ENCODE data around the gene CDH13. TPM values are rescaled to one million over a fixed set of nuclear protein-coding genes. Genes with fewer than 3 reads are reported as not detected.

CDH13 gene
- total RNA-seq, 3 donors from 2014 or later, result 4.9 to 11.2 (median 9.8) TPM

GRCh38 chr16:82846806-82847205 lies 220.0 kb downstream of the CDH13 start:
- TF ChIP-seq, protein P1, sequence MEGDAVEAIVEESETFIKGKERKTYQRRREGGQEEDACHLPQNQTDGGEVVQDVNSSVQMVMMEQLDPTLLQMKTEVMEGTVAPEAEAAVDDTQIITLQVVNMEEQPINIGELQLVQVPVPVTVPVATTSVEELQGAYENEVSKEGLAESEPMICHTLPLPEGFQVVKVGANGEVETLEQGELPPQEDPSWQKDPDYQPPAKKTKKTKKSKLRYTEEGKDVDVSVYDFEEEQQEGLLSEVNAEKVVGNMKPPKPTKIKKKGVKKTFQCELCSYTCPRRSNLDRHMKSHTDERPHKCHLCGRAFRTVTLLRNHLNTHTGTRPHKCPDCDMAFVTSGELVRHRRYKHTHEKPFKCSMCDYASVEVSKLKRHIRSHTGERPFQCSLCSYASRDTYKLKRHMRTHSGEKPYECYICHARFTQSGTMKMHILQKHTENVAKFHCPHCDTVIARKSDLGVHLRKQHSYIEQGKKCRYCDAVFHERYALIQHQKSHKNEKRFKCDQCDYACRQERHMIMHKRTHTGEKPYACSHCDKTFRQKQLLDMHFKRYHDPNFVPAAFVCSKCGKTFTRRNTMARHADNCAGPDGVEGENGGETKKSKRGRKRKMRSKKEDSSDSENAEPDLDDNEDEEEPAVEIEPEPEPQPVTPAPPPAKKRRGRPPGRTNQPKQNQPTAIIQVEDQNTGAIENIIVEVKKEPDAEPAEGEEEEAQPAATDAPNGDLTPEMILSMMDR (IDR thresholded peaks at IDR 0.05), result no peak
- DNase-seq (no peak), ATAC-seq (no peak)
- no peak overlapping the region for H3K4me3 ChIP-seq
- no peaks in the 10 kb centered on the region for H3K4me1 ChIP-seq (ENCODE audit: low read depth)
- H3K36me3 ChIP-seq (ENCODE audit: low read depth), result no peaks in the 10 kb centered on the region
- no peaks in the 10 kb centered on the region for H3K9me3 ChIP-seq
- intact Hi-C loops (cut with DNase I, micrococcal nuclease), result no loop called here

GRCh38 chr16:82848013-82848412 lies 221.2 kb downstream of the CDH13 start:
- TF ChIP-seq, protein P1 (IDR thresholded peaks at IDR 0.05), result no peak
- H3K36me3 ChIP-seq (ENCODE audit: low read depth), result no peaks in the 10 kb centered on the region
- intact Hi-C loops (cut with DNase I, micrococcal nuclease), result no loop called here
- ATAC-seq (no peak), DNase-seq (no peak)
- no peaks in the 10 kb centered on the region for H3K4me1 ChIP-seq (ENCODE audit: low read depth)
- H3K4me3 ChIP-seq, result no peak overlapping the region
- H3K9me3 ChIP-seq, result no peaks in the 10 kb centered on the region

GRCh38 chr16:82852388-82853008 lies 225.7 kb downstream of the CDH13 start:
- no peaks in the 10 kb centered on the region for H3K36me3 ChIP-seq (ENCODE audit: low read depth)
- H3K4me3 ChIP-seq, result no peak overlapping the region
- H3K4me1 ChIP-seq (ENCODE audit: low read depth), result no peaks in the 10 kb centered on the region
- intact Hi-C loops (cut with DNase I, micrococcal nuclease), result no loop called here
- no peaks in the 10 kb centered on the region for H3K9me3 ChIP-seq
- no peak for ATAC-seq
- TF ChIP-seq, protein P1 (IDR thresholded peaks at IDR 0.05), result no peak
- DNase-seq, result no peak

- H3K9me3 ChIP-seq, result no peaks in the 10 kb centered on the region
- intact Hi-C loops (cut with DNase I, micrococcal nuclease), result no loop called here
- TF ChIP-seq, protein P1 (IDR thresholded peaks at IDR 0.05), result no peak
- no peak overlapping the region for H3K4me3 ChIP-seq
- no peak for ATAC-seq
- H3K4me1 ChIP-seq (ENCODE audit: low read depth), result no peaks in the 10 kb centered on the region
- no peaks in the 10 kb centered on the region for H3K36me3 ChIP-seq (ENCODE audit: low read depth)
- DNase-seq, result no peak
These were observed 228.7 kb downstream of the CDH13 start for GRCh38 chr16:82855471-82855870.

DNA sequence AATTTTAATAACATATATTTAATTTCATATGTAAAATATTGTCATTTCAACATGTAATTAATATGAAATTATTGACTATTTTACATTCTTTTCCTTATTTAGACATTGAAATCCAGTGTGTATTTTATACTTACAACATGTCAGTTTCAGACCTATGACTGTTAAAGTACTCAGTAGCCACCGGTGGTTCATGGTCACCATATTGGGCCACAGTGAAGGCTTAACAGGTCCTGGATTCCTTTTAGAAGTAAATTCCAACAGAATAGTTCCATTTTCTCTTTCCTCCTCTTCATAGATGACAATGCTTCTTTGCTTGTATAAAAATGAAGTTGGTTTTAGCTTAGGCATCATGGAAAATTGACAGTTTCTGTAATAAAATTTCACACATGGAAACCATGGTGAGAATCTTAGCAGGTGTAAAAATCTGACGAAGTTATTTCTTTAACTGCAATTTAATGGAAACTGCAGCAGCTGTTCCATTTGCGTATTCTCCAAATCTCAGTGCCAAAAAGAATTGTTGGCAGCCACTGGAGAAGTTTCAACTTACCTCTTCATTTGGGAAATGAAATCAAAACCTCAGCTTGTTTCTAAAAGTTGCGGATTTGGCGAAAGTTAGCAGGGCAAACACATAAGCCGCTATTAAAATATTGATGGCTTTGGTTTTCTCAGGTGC lies 231.1 kb downstream of the CDH13 start:
- ATAC-seq, result no peak
- TF ChIP-seq, protein P1 (IDR thresholded peaks at IDR 0.05), result no peak
- DNase-seq, result no peak
- intact Hi-C loops (cut with DNase I, micrococcal nuclease), result no loop called here
- Histone ChIP-seq H3K36me3 (ENCODE audit: low read depth) (no peaks in the 10 kb centered on the region), H3K4me1 (ENCODE audit: low read depth) (no peaks in the 10 kb centered on the region), H3K4me3 (no peak overlapping the region), H3K9me3 (no peaks in the 10 kb centered on the region)

Measured in mucosa of descending colon (tissue), 3 donors.